GM18873 (cell line): ENCODE measurements around the gene SPOPL.
"Not testable (repeated sequence)": the region's sequence is repeated elsewhere in the genome, so short reads cannot be mapped to it uniquely, and the experiment has no call there.

ENCODE experiments used
- ATAC-seq: cut with Tn5 transposase; IDR thresholded peaks from one replicate; pipeline ENCODE4 v1.9.1; 2021; ENCODE audit warnings: mild to moderate bottlenecking, moderate library complexity, moderate number of reproducible peaks; ENCODE audit not compliant: unreplicated experiment, low FRiP score

Gene SPOPL

DNA sequence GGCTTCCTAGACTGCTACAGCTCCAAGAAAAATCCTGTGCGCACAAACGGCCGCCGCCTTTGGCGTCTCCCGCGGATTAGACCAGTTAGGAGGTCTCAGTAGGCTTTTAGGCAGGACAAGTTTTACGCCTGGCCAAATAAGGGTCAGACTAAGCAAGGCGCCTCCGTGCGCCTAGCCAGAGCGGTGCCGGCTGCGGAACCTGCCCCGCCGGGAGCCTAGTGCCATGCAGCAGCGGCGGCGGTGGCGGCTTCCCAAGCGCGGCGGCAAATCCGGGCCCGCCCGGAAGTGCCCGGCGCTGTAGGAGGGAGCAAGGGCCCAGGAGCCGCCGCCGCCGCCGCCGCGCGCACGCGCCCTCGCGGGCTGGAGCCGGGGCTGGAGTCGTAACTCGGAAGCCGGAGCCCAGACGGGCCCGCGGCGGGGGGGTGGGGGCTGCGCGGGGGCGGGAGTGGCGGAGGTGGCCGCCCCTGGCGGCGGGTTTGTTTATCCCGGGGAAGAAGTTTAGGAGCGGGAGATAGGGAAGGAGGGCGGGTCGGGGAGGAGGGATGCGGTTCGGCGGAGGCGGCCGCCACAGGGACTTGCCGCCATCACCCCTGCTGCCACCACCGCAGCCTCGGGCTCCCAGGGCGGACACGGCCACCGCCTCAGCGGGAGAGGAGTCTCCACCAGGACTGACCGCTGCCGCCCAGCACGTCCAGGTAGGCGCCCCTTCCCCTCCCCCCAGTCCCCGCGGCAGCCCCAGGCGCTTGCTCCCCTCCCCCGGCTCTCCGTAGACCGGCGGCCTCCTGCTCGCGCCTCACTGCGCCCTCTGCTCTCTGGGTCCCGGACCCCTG, at the start of gene SPOPL:
Gene SPOPL (plus strand): TSS at position 346 of the 830 bp plus-strand sequence. CDS start 48,447 bp downstream, outside the sequence.
- peak; percentile 61 for ATAC-seq

GRCh38 chr2:138452324-138452723, 49.2 kb upstream of the SPOPL start:
- ATAC-seq, result no peak

DNA sequence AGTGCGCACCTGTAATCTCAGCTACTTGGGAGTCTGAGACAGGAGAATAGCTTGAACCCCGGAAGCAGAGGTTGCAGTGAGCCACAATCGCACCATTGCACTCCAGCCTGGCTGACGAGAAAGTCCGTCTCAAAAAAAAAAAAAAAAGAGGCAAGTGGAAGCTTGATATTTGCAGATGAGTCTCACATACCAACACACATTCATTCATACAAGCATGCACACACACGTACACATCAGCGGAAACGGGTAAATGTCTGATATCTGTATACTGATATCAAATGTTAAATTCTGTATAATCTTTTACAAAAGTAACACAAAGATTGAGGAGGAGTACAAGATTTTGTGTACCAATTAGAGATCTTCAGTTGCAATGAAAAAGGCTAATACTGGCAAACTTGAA, 47.8 kb upstream of the SPOPL start:
- ATAC-seq, result no peak

DNA sequence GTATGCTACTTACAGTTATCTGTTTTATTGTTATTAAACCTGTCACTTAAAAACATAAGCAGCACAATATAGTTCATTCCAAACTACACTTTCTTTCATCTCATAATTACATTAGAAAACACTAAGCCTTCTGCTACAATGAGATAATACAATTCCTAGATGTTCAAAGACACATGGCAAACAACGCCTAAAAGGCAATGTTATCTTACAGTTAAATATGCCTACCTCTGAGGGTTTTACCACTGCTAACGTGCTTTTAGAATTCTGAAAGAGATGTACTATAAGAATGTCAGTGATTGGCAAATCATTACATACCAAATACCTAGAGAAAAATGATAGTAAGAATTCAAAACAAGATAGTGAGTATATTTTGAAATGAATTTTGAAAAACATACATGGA, 46.8 kb upstream of the SPOPL start:
- no peak for ATAC-seq

DNA sequence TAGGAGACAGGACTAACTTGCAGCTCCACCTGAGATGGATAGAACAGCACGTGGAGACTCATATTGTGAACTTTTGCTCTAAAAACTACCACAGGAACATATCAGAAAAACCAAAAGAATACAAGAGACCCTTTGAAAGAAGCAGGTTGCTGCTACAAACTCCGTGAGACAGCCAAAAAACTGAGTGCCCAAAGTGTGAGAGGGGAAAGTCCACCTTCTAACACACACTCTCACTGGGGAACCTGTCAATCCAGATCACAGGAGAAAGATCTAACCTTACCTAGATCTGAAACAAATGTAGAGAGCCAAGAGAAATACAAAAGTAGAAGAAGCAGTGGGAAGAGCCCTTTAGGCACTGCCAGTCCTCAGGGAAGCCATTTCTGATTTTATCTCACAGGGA, 46.3 kb upstream of the SPOPL start:
- ATAC-seq, result no peak

DNA sequence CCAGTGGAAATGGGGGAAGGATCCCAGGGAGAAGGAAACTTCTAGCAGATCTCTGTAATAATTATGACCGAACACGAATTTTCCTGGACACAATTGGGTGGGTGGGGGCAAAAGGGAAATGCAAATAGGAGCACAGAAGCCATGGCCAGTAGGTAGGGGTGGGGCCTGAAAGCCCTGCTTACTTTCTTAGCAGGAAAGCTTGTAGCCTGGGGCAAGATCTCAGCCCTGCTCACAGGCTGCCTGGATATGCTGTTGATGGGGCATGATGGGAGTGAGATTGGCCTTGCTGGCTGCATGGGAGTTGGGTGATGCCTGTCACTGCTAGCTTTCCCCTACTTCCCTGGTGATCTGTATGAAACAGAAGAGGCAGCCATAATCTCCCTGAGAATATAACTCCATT, 45.9 kb upstream of the SPOPL start:
- no peak for ATAC-seq

- ATAC-seq, result not testable (repeated sequence)
Measured at GRCh38 chr2:138462689-138463088, 38.9 kb upstream of the SPOPL start.

DNA sequence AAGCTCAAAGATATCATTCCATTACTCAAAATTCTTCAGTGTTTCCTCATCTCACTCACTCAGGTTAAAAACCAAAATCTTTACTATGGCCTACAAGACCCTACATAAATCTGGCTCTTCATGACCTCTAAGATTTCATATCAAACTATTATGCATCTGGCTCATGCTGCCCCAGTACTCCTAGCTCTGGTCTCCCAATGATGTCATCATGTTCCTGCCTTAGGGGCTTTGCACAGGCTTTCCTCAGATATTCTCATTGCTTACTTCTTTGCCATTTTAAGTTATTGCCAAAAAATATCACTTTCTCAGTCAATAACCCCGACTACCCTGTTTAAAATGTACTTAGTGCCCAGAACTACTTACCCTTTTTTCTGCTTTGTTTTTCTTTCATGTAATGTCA, 33.0 kb upstream of the SPOPL start:
- ATAC-seq, result no peak

DNA sequence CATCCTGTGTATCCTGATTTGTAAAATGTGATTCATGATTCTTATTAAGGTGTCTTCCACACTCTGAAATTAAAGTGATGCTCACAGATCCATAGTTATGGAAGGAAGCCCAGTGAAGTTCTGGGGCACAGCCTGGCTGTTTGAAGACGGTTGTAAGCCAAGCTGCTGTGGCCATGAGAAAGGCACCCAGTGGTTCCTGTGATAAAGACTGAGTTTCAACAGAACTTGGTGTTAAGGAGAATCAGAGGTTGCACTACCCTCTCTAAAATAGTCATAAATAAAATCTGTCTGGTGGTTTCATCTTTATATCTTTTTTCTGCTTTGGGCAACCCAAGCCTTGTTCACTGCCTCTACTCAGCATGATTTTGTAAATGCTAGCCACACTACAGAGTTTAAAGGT, 32.2 kb upstream of the SPOPL start:
- no peak for ATAC-seq

DNA sequence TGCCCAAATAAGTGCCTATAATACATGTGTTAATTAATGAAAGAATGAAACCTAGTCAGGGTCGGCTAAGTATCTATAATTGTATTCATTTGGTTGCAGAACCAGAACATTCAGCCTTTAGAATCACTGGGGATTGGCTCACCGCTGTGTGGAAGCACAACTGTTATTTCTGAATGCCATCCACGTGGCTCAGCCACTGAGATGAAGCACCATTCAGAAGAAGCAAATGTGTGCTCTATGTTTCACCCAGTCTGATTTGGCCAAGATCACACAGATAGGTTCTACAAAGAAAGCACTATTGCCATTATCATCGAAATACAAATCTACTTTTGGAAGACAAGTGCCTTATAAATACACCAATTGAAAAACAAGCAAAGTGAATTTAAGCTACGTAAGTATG, 30.6 kb upstream of the SPOPL start:
- no peak for ATAC-seq

GRCh38 chr2:138474100-138474825, 27.3 kb upstream of the SPOPL start:
- ATAC-seq, result no peak

GRCh38 chr2:138475277-138475776, 26.2 kb upstream of the SPOPL start:
- peak; percentile 78 for ATAC-seq

DNA sequence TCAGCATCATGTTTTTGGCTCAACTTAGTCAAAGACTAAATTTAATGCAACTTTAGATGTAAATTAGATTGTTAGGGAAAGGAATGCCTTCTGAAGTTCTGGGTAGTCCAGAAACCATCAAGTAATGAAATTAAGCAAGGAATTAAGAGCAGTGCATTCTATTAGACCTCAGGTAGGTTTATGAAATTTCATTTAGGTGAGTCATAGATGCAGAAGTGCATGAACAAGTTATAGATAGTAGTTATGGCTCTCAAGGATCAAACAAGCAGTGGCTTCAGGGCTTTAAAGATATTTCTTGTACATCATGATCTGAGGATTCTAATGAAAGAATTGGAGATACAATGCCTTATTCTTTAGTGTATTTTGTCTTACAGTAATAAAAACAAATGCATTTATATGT, 25.4 kb upstream of the SPOPL start:
- no peak for ATAC-seq

DNA sequence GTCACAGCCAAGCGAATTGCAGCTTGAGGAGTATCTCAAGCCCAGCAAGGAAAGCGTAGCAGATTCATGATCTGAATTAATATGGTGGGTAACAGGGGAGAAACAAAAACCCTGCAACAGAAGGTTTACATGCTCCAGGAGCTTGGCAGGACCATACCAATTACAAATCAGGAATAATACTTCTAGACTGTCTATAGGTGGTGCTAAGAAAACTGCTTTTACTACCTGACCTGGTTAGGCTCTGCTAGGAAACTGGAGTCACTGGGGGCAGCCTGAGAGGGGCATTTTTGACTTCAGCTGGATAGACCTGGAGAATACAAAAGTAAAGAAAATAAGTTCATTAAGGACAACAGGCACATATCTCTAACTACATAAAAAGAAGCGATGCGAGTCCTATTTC, 24.6 kb upstream of the SPOPL start:
- no peak for ATAC-seq

DNA sequence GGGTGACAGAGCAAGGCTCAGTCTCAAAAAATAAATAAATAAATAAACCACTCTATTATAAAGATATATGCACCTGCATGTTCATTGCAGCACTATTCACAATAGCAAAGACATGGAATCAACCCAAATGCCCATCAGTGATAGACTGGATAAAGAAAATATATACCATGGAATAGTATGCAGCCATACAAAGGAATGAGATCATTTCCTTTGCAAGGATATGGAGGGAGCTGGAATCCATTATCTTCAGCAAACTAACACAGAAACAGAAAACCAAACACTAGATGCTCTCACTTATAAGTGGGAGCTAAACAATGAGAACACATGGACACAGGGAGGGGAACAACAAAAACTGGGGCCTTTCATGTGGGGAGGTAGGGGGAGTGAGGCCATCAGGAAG, 18.8 kb upstream of the SPOPL start:
- ATAC-seq, result not testable (repeated sequence)

GRCh38 chr2:138485019-138485418, 16.6 kb upstream of the SPOPL start:
- ATAC-seq, result no peak

DNA sequence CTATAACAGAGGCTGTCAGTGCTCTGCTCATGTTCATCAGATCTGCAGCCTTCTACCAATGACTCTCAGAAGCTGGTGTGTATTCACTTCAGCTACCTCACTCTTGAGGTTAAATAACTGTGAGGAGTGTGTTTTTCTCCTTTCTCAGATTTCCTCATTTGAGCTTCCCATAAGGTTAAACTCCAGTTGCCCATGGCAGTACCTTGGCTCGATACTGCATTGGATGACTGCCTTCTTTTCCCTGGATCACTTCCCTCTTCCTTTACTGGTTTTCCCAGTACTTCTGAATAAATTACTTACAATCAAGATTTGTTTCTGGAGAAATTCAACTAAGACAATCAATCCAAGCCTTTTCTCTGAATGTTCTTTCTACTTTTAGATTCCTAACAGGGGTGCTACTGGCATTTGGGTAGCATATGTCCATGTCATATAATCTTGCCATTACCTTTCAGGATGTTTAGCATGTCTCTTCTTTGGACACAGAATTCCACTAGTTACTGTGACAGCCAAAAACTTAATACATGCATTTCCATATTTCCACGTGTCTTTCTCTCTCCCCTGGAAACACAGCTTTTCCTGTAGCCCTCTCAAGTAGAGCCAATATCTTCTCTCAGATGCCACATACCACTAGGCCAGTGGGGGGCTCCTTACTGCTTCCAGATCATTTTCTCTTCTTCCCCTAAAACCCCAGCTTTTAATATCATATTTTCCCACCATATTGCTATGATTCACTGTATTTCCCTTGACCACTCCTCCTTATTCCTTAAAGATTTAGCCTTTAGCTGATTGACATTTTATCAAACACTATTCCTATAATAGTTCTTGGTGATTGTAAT, 15.0 kb upstream of the SPOPL start:
- ATAC-seq, result no peak

DNA sequence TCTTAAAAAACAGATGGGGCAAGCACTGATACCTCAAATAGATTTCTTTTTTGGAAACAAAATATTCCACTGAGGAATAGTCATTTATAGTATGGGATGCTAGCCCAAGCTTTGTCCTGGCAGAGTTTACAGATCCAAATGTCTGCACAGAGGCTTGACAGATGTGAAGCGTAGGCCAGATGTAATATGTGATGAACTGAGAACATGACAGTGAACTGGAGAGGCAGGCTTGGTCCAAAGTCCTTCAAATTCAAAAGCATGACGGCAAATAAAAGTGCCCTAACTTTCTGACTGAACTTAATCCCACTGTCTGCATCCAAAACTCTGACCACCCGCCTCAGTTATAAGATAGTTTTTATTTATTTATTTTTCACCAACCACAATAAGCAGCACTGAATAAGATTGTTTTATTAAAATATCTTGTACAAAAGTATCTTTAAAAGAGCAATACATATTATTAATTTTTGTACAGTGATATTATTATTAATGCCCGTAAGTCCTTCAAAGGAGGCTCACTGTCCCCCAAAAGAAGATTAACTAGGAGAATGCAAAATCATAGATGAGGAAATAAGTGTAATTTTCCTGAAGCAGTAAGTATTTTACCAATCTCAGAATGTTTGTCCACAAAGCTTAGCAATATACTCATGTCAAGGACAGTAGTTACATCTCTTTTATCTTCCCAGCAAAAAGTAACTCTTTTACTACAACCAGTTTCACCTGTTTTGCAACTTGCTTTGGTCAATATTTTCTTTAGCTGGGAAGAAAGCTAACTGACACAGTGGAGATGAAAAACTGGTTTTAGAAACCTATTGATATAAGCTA, 10.7 kb upstream of the SPOPL start:
- no peak for ATAC-seq

GRCh38 chr2:138491495-138491862, 10.1 kb upstream of the SPOPL start:
- ATAC-seq, result no peak

DNA sequence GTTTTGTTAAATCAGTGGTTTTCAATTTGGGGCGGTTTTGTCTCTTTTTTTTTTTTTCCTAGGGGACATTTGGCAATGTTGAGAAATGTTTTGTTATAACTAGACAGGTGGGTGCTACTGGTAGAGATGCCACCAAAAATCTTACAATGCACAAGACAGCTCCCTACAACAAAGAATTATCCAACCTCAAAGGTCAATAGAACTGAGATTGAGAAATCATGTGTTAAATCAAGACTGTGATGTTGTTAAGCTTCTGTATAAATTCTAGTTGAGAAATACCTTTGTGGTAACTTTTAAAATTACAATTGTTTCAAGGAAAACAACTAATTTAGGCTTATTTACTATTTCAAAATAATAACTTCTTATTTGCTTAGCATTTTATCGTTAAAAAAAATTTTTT, 9.4 kb upstream of the SPOPL start:
- no peak for ATAC-seq
